NCI-H146 treated with DMSO at 0.1 percent for 48 hours (cell line): ENCODE data around the gene PTS.
A peak's percentile ranks its signal among the peaks of the same experiment; 100 is the strongest.

ENCODE experiments used
- DNase-seq: peaks from one replicate; lab custom pipeline; 2025; ENCODE audit not compliant: unreplicated experiment; lab: John Stamatoyannopoulos, UW

PTS gene

GRCh38 chr11:112221274-112221835, 4.9 kb upstream of the PTS start:
- DNase-seq = no peak

GRCh38 chr11:112222303-112222702, 3.9 kb upstream of the PTS start:
- no peak for DNase-seq

GRCh38 chr11:112223121-112223520, 3.1 kb upstream of the PTS start:
- no peak for DNase-seq

GRCh38 chr11:112223754-112224532, 2.3 kb upstream of the PTS start:
- DNase-seq = no peak

- no peak for DNase-seq
These were observed 521 bp upstream of the PTS start for GRCh38 chr11:112225753-112226061.

- no peak for DNase-seq
These were observed 688 bp downstream of the PTS start for GRCh38 chr11:112226831-112227401.

- DNase-seq = no peak
These were observed 1.2 kb downstream of the PTS start for GRCh38 chr11:112227471-112227870.

GRCh38 chr11:112228706-112229105, 2.5 kb downstream of the PTS start:
- DNase-seq = no peak

GRCh38 chr11:112229159-112229558, 2.9 kb downstream of the PTS start:
- DNase-seq = no peak

- no peak for DNase-seq
These were observed 3.7 kb downstream of the PTS start for GRCh38 chr11:112229746-112230433.

- DNase-seq = no peak
These were observed 5.7 kb downstream of the PTS start for GRCh38 chr11:112231952-112232351.

- DNase-seq = no peak
These were observed 9.6 kb downstream of the PTS start for GRCh38 chr11:112235750-112236390.

GRCh38 chr11:112237451-112237850, 11.2 kb downstream of the PTS start:
- no peak for DNase-seq

- no peak for DNase-seq
These were observed 11.8 kb downstream of the PTS start for GRCh38 chr11:112238041-112238440.

- DNase-seq = no peak
These were observed 15.3 kb downstream of the PTS start for GRCh38 chr11:112241486-112241885.

GRCh38 chr11:112247201-112247600, 21.0 kb downstream of the PTS start:
- no peak for DNase-seq

- no peak for DNase-seq
These were observed 22.0 kb downstream of the PTS start for GRCh38 chr11:112248201-112248600.

- no peak for DNase-seq
These were observed 23.8 kb downstream of the PTS start for GRCh38 chr11:112249871-112250610.

- DNase-seq = no peak
These were observed 27.5 kb downstream of the PTS start for GRCh38 chr11:112253605-112254242.

- DNase-seq = peak; percentile 17
These were observed 29.0 kb downstream of the PTS start for GRCh38 chr11:112255067-112255720.
